Activated naive CD8-positive, alpha-beta T cell treated with anti-CD3 and anti-CD28 coated beads, Interleukin-2, amount 50 U/mL, for 24 hours (primary cell): ENCODE results near the gene CACNA1C.

Source experiments
- ATAC-seq: fragments of 150-1000 bp; cut with Tn5 transposase; one replicate; pipeline ENCODE4 v1.10.0; 2021
- DNase-seq: peaks from one replicate; pipeline ENCODE4 v3.0.0; 2021
- H3K27ac Mint-ChIP-seq: one replicate; pipeline ENCODE4 v1.8.0; 2021; ENCODE audit warnings: mild to moderate bottlenecking, mixed read lengths
- H3K27me3 Mint-ChIP-seq: one replicate; pipeline ENCODE4 v1.8.0; 2021; ENCODE audit warnings: mixed read lengths
- H3K36me3 Mint-ChIP-seq: one replicate; pipeline ENCODE4 v1.8.0; 2021; ENCODE audit warnings: low read depth, mixed read lengths
- H3K4me1 Mint-ChIP-seq: one replicate; pipeline ENCODE4 v1.8.0; 2021; ENCODE audit warnings: mixed read lengths
- H3K4me3 Mint-ChIP-seq: one replicate; pipeline ENCODE4 v1.8.0; 2021; ENCODE audit warnings: mild to moderate bottlenecking, moderate library complexity, mixed read lengths
- H3K9me3 Mint-ChIP-seq: one replicate; pipeline ENCODE4 v1.8.0; 2021; ENCODE audit warnings: mixed read lengths

CACNA1C gene

DNA sequence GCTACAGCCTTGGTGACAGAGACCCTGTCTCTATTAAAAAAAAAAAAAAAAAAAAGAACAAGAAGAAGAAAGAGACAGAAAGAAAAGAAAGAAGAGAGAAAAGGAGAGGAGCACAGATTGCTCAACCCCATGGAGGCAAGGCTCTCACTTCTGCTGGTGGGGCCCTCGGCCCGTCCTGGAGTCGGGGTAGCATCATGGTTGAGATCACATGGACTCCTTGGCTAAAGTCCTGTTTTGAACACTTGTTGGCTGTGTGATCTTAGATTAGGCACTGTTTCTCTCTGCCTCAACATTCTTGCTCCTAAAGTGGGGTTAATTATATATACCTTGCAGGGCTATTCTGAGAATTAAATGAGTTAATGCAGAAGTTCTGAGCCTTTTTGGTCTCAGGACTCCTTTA, 207.7 kb downstream of the CACNA1C start:
- DNase-seq: no peak
- Mint-ChIP-seq H3K36me3 (peaks cover 4% of the 10 kb centered on the region), H3K27me3 (peaks cover 2% of the 10 kb centered on the region), H3K27ac (no peak overlapping the region), H3K9me3 (peaks cover 5% of the 10 kb centered on the region), H3K4me3 (no peak overlapping the region), H3K4me1 (peaks cover 7% of the 10 kb centered on the region)
- no peak for ATAC-seq

DNA sequence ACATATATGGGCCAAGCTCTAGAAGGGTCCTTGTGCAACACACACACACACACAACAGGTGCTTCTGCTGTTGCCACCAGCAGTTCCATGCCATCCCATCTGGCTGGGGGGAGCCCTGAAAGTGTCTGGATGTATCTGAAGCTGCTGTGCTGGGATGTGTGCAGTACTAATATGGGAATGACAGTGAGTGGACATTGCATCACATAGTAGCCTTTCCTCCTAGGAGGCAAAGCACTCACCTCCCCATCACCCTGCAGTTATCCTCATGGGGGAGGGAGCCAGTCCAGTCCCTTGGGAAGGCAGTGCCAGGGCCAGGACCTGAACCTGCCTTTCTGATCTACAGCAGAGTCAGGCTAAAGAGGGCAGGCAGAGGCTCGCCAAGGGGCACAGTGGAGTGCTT, 208.9 kb downstream of the CACNA1C start:
- H3K36me3 Mint-ChIP-seq: no peaks in the 10 kb centered on the region
- ATAC-seq (no peak), DNase-seq (no peak)
- H3K9me3 Mint-ChIP-seq: no peaks in the 10 kb centered on the region
- H3K27ac Mint-ChIP-seq: no peak overlapping the region
- H3K27me3 Mint-ChIP-seq: peaks cover 2% of the 10 kb centered on the region
- peaks cover 7% of the 10 kb centered on the region for H3K4me1 Mint-ChIP-seq
- no peak overlapping the region for H3K4me3 Mint-ChIP-seq

DNA sequence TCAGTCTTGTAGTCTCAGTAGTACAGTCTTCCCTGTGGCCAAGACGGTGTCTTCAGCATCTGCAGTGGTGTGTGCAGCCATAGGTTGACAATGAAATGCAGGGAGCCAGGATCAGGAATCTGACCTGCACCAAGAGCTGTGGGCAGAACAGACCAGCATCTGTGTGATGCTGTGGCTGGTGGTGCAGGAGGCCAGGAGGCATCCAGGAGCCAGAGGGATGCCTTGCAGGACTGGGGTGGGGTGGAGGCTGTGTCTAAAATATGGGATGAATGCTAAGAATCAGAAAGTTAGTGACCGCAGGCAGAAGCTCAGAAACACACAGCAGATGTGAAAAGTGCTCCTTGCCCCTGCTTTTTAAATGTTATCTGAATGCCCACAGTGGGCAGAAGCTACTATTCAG, 209.7 kb downstream of the CACNA1C start:
- no peak overlapping the region for H3K4me3 Mint-ChIP-seq
- DNase-seq: no peak
- peaks cover 2% of the 10 kb centered on the region for H3K27me3 Mint-ChIP-seq
- no peaks in the 10 kb centered on the region for H3K9me3 Mint-ChIP-seq
- no peak overlapping the region for H3K27ac Mint-ChIP-seq
- peaks cover 7% of the 10 kb centered on the region for H3K4me1 Mint-ChIP-seq
- no peaks in the 10 kb centered on the region for H3K36me3 Mint-ChIP-seq
- ATAC-seq: no peak

DNA sequence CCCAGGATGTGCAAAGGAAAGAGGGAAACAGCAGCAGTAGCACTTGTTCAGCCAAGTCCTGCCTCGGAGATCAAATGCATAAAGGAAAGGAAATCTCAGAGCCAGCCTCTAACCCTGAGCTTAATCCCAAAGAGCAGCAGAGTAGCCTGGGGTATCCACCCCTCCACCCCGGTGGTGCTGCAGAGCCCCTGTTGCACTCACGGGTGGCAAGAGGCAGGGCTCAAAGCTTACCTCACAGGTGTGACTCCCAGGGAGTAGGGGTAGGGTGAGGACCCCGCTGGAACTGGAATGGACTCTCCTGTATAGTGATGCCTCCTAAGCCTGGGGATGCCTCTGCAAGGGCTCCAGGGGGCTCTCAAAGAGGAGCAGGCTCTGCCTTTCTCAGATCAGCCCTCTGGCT, 211.1 kb downstream of the CACNA1C start:
- Mint-ChIP-seq H3K36me3 (no peaks in the 10 kb centered on the region), H3K4me1 (peaks cover 7% of the 10 kb centered on the region), H3K27ac (no peak overlapping the region), H3K27me3 (no peaks in the 10 kb centered on the region), H3K9me3 (no peaks in the 10 kb centered on the region), H3K4me3 (no peak overlapping the region)
- ATAC-seq (no peak), DNase-seq (no peak)

DNA sequence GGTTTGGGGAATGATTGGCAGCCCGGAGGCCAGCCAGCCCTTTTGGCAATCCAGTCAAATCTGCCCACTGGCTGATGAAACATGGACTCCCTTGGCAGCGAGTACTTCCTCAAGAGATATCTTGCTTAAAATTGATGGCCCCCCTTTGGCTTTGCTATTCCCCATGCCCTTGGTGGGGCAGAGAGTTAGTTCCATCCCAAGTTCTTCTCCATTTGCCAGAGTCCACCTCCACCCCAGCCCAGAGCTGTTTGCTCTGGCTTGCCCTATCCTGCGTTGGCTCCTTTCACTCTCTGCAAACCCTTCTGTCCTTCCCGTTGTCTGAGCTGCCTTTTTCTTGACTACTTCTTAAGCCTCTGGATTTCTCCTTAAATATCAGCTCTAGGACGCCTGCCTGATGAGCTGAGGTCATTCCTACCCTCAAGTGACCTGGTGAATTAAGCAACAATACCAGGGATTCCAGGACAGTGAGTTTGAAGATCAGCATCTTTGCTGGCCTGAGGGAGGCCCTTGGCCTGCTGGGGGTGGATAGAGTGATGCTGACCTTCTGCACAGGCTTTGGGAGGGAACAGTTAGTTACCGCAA, 212.0 kb downstream of the CACNA1C start:
- ATAC-seq (no peak), DNase-seq (no peak)
- Mint-ChIP-seq H3K9me3 (no peaks in the 10 kb centered on the region), H3K27ac (no peak overlapping the region), H3K36me3 (no peaks in the 10 kb centered on the region), H3K27me3 (no peaks in the 10 kb centered on the region), H3K4me1 (no peaks in the 10 kb centered on the region), H3K4me3 (no peak overlapping the region)

DNA sequence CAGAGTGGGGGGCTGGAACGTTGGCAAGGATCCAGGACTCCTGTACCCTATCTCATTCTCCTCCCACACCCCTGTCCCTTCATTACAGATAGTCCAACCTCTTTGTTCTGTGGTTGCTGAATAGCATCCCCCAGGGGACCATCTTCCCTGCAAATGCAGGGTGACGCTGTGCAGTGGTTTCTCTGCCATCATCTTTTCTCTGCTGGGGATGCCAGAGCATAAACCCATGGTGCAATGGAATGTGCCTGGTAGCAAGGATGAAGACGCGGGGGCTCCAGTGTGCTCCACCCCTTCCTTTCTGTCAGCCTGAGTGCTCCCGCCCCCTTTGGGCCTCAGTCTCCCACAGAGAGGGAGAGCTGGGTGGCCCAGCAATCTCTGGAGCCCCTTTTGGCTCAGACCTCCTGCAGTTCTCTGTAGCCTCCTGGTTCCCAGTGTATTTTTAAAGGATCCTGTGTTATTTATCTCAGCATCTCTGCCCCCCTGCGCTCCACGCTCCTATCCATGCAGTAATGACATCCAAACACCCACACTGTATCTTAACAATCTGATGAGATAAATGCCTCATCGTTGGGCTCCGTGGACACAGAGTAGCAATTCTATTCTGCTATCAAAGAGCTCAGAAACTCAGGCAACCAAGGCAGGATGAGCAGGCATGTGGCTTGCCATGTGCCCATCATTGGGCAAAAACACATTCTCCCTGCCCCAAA, 212.8 kb downstream of the CACNA1C start:
- H3K4me3 Mint-ChIP-seq: no peak overlapping the region
- H3K4me1 Mint-ChIP-seq: no peaks in the 10 kb centered on the region
- no peak overlapping the region for H3K27ac Mint-ChIP-seq
- H3K9me3 Mint-ChIP-seq: no peaks in the 10 kb centered on the region
- no peak for DNase-seq
- ATAC-seq: no peak
- no peaks in the 10 kb centered on the region for H3K36me3 Mint-ChIP-seq
- H3K27me3 Mint-ChIP-seq: no peaks in the 10 kb centered on the region

DNA sequence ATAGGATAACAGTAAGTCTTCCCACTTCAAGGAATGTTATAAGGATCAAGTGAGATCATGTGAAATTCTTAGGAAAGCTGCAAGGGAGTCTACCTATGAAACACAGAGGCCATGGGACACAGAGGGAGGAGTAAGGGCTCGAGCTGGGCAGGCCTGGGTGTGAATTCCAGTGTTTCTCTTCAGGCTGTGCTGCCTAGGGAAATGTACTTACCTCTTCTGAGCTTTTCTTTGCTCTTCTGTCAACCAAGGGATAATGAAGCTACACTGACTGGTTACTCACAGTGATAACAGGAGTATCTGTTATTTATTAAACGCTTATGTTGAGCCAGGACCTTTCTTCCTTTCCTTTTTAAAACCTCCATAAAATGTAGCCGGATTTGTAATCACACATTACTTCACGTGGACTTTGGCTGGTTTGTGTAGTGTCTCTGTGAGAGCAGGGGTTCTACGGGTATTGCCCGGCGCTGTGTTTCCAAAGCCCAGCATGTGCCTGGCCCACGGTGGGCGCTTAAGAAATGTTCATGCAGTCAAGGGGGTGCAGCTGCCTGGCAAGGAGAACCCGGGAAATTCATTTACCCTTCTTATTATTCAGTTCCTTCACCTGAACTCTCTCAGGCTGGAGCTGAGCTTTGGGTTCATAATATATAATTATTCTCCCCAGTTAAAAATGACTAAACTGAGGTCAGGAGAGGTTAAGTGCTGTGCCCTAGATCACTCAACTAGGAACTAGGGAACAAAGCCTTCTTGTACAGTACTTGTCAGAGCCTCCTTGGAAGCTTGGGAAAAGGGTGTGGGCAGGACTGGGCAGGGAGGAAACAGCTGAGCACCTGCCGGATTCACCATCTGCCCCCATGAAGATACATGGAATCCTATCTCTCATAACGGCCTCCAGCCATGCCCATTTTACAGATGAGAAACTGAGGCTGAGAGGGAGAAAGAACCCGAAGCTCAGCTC, 214.2 kb downstream of the CACNA1C start:
- Mint-ChIP-seq H3K36me3 (no peaks in the 10 kb centered on the region), H3K4me3 (no peak overlapping the region), H3K9me3 (no peaks in the 10 kb centered on the region), H3K27ac (no peak overlapping the region), H3K4me1 (no peaks in the 10 kb centered on the region), H3K27me3 (no peaks in the 10 kb centered on the region)
- ATAC-seq (no peak), DNase-seq (no peak)

DNA sequence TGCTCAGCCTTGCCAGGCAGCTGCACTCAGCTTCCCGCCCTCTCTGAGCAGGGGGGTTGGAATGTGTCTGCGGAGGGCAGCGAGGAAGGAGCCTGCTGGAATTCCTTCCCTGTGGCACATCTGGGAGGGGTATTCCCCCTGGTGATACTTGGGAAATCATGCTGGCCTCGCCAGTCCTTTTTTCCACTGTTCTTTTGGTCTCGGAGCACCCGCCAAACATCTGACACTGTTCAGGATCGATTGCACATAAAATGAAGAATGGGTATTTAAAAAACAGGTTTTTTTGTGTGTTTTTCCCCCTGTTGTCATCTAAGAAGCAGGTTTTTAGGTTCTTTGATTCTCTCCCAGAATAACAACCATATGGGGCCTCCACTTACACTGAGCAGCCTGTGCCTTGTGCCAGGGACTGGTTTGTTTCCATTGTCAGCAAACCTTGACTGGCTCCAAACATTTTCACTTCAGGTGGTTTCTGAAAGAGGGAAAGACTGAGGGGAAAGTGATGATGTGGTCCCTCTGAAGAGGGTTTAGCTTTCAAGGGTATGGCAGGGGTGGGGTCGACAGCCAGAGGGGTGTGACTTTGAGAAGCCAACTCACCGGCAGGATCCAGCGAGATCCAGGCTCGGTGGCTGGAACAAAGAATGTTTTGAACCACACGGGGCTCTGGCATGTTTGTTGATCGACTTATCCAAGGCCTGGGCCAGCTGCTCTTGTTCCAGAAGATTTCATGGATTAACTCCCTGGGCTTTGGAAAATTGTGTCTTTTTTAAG, 215.1 kb downstream of the CACNA1C start:
- Mint-ChIP-seq H3K4me3 (no peak overlapping the region), H3K4me1 (no peaks in the 10 kb centered on the region), H3K27ac (no peak overlapping the region), H3K36me3 (no peaks in the 10 kb centered on the region), H3K9me3 (no peaks in the 10 kb centered on the region), H3K27me3 (no peaks in the 10 kb centered on the region)
- ATAC-seq (no peak), DNase-seq (no peak)

DNA sequence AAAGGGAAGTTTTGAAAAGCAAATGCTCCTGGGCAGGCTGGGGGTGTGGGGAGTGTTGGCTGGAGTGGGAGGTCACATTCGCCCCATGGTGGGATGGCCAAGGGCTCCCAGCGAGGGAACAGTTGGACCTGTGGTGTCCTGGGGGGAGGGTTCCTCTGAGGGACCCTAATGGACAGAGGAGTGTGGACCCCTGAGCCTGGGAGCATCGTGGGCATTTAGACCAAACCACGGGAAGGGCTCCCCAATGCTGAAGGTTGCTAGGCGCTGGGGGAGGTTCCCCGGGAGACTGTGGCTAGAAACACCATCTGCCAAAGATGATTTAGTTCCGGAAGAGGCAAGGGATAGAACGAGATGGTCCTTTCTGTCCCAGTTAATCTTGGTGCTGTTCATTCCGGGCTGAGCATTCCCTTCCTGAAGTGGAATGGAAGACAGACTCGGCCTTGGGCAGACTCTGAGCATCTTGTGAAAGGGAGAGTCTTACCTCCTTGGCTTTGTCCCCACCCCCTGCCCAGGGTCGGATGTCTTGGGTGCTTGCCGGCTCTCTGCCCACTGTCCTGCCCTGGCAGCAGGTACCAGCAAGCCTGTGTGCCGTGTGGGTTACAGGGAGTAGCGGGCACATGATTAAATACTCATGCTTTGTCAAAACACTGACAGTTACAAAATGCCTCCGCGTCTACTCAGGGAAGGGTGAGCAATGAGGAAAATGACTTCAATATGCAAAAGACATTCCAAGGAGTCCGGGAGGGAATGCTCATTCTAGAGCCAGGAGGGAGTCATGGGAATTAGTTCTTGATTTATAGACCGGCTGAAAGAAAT, 215.9 kb downstream of the CACNA1C start:
- DNase-seq: no peak
- no peaks in the 10 kb centered on the region for H3K27me3 Mint-ChIP-seq
- H3K36me3 Mint-ChIP-seq: no peaks in the 10 kb centered on the region
- no peaks in the 10 kb centered on the region for H3K4me1 Mint-ChIP-seq
- H3K27ac Mint-ChIP-seq: no peak overlapping the region
- H3K4me3 Mint-ChIP-seq: no peak overlapping the region
- no peaks in the 10 kb centered on the region for H3K9me3 Mint-ChIP-seq
- no peak for ATAC-seq

DNA sequence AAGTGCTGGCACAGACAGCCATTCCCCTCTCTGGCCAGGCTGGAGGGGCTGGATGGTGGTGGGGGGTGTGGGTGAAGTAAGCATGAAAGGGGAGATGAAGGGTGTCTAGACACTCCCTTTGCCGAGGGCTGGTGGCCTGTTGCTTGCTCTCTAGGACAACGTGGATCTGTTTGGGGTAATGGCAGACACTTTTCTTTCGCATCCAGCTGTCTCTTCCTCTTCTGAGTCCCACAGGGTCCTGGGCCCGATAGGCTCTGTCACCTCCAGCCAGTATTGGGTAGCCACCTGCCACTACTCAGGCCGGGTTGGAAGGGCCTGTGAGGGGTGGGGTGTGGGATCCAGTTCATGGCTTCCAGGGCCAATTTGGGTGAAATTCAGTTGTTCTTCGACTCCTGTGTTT, 218.1 kb downstream of the CACNA1C start:
- Mint-ChIP-seq H3K4me3 (no peak overlapping the region), H3K36me3 (no peaks in the 10 kb centered on the region), H3K27ac (no peak overlapping the region), H3K9me3 (no peaks in the 10 kb centered on the region), H3K4me1 (no peaks in the 10 kb centered on the region), H3K27me3 (no peaks in the 10 kb centered on the region)
- ATAC-seq: no peak
- no peak for DNase-seq

DNA sequence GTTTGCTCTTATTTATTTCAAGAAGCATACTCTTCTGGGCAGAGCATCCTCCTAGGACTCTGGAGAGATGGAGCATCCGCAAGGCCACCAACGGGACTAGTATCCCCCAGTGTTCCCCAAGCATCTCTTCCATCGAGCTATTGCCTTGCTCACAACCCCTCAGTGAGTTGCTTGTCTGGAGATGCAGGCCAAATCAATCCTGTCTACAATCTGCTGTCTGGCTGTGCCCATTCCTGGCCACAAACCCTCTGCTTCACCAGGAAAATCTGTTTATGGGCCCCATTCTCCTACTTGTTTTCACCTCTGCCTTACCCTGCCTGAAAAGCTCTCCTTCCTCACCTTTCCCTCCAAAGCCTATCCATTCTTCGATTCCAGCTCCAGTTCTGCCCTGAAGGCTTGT, 219.2 kb downstream of the CACNA1C start:
- Mint-ChIP-seq H3K36me3 (no peaks in the 10 kb centered on the region), H3K27me3 (no peaks in the 10 kb centered on the region), H3K4me1 (no peaks in the 10 kb centered on the region), H3K9me3 (no peaks in the 10 kb centered on the region), H3K27ac (no peak overlapping the region), H3K4me3 (no peak overlapping the region)
- no peak for ATAC-seq
- no peak for DNase-seq

DNA sequence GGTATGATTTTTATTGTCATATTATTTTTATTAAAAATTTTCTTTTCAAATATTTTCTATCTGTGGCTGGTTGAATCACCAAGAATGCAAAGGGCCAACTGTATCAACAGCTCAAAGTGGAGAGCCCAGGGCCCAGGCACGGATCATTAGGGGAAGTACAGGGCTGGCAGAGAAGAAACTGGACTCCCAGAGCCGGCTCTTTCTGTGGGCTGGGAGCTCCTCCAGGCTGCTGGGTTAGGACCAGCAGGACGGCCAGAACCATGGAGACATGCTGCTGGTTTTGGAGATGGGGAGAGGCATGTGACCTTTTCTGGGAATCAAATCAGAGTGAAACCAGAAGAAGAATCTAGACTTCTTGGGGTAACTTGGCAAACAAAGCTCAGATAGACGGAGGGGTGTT, 220.5 kb downstream of the CACNA1C start:
- Mint-ChIP-seq H3K4me1 (no peaks in the 10 kb centered on the region), H3K4me3 (no peak overlapping the region), H3K36me3 (no peaks in the 10 kb centered on the region), H3K27me3 (no peaks in the 10 kb centered on the region), H3K9me3 (no peaks in the 10 kb centered on the region), H3K27ac (no peak overlapping the region)
- ATAC-seq (no peak), DNase-seq (no peak)

DNA sequence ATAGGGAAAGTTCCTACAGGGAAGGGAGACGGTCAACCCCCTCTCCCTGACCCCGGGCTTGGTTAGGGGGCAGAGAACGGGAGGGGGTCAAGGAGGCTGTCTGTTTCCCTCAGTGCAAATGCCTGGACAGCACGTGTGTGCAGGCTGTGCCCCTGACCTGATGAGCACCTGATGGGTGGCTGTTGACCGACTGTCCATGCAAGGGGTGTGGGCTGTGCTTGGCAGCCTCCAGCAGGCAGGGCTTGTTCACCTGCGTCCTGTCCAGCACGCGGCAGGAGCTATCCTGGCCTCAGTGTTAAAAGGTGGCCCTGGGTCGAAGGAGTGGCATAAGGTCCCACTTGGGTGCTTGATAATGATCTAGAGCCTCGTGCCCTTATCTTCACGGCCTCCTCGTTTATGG, 221.0 kb downstream of the CACNA1C start:
- Mint-ChIP-seq H3K27ac (no peak overlapping the region), H3K27me3 (no peaks in the 10 kb centered on the region), H3K4me1 (no peaks in the 10 kb centered on the region), H3K4me3 (no peak overlapping the region), H3K36me3 (no peaks in the 10 kb centered on the region), H3K9me3 (no peaks in the 10 kb centered on the region)
- DNase-seq (no peak), ATAC-seq (no peak)

DNA sequence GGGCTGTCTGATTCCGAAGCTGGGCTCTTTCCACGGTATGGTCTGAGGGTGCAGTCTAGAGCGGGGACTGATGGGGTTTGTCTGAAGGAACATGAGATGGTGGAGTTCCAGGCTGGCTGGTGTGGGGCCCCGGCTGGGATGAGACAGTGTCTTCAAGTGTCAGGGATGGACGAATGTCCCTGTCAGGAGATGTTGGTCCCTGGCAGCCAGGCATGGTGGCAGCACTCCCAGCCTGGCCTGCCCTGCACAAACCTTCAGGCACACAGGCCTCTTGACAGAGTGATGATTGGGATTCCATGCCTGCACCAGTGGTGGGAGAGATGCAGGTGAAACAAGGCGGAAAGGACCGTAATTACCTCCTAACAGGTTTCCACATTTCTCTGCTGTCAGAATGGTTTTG, 221.9 kb downstream of the CACNA1C start:
- no peak for ATAC-seq
- no peak for DNase-seq
- Mint-ChIP-seq H3K36me3 (no peaks in the 10 kb centered on the region), H3K27ac (no peak overlapping the region), H3K9me3 (peaks cover 4% of the 10 kb centered on the region), H3K27me3 (no peaks in the 10 kb centered on the region), H3K4me1 (no peaks in the 10 kb centered on the region), H3K4me3 (no peak overlapping the region)
